SK-N-SH treated with all-trans-retinoic acid at 6 μM for 48 hours (cell line): ENCODE data around the gene HOXC5.

Source experiments
- ATAC-seq: fragments of 200-7000 bp; cut with Tn5 transposase; 3 replicates; pipeline ENCODE4 v1.9.1; 2020; ENCODE audit warnings: mild to moderate bottlenecking, moderate library complexity
- BACH2 ChIP-seq: fragments of 250-450 bp; sonication (Bioruptor Pico); IDR thresholded peaks from 2 replicates; pipeline ENCODE4 v1.9.0; 2021; ENCODE audit warnings: mild to moderate bottlenecking, borderline replicate concordance
- CSDC2 ChIP-seq: fragments of 250-450 bp; sonication (Bioruptor Pico); IDR thresholded peaks from 2 replicates; pipeline ENCODE4 v1.5.0; 2020; ENCODE audit warnings: mild to moderate bottlenecking, moderate library complexity
- ESRRG ChIP-seq: fragments of 250-450 bp; sonication (Bioruptor Pico); IDR thresholded peaks from 2 replicates; pipeline ENCODE4 v1.6.1; 2021; ENCODE audit warnings: mild to moderate bottlenecking
- GLIS3 ChIP-seq: fragments of 250-450 bp; sonication (Bioruptor Pico); IDR thresholded peaks from 2 replicates; pipeline ENCODE4 v1.5.0; 2020; ENCODE audit warnings: mild to moderate bottlenecking, moderate library complexity
- OSR1 ChIP-seq: fragments of 250-450 bp; sonication (Bioruptor Pico); IDR thresholded peaks from 2 replicates; pipeline ENCODE4 v1.8.0; 2022; ENCODE audit warnings: moderate library complexity, mild to moderate bottlenecking, inconsistent platforms
- PPARA ChIP-seq: fragments of 250-450 bp; sonication (Bioruptor Pico); IDR thresholded peaks from 2 replicates; pipeline ENCODE4 v1.5.0; 2020; ENCODE audit warnings: mild to moderate bottlenecking, borderline replicate concordance
- RARB ChIP-seq: fragments of 250-450 bp; sonication (Bioruptor Pico); IDR thresholded peaks from 2 replicates; pipeline ENCODE4 v1.8.0; 2021; ENCODE audit warnings: mild to moderate bottlenecking, moderate library complexity
- TCF4 ChIP-seq: fragments of 250-450 bp; sonication (Bioruptor Pico); IDR thresholded peaks from 2 replicates; pipeline ENCODE4 v1.8.0; 2021; ENCODE audit warnings: mild to moderate bottlenecking, moderate library complexity, borderline replicate concordance
- ZC3H10 ChIP-seq: fragments of 250-450 bp; sonication (Bioruptor Pico); IDR thresholded peaks from 2 replicates; pipeline ENCODE4 v1.5.1; 2021; ENCODE audit warnings: mild to moderate bottlenecking, moderate library complexity
- ZFP3 ChIP-seq: fragments of 250-450 bp; sonication (Bioruptor Pico); IDR thresholded peaks from 2 replicates; pipeline ENCODE4 v1.5.0; 2020; ENCODE audit warnings: mild to moderate bottlenecking, moderate library complexity
- ZFP30 ChIP-seq: fragments of 450-650 bp; formaldehyde crosslinking; IDR thresholded peaks from 2 replicates; pipeline ENCODE4 v1.5.0; 2022; ENCODE audit warnings: mild to moderate bottlenecking, moderate library complexity
- ZNF565 ChIP-seq: fragments of 450-650 bp; formaldehyde crosslinking; conservative IDR thresholded peaks from 2 replicates; pipeline ENCODE4 v1.5.0; 2020; ENCODE audit warnings: low read depth, mild to moderate bottlenecking, moderate library complexity
- ZNF70 ChIP-seq: fragments of 450-650 bp; formaldehyde crosslinking; IDR thresholded peaks from 2 replicates; pipeline ENCODE4 v1.5.0; 2020; ENCODE audit warnings: mild to moderate bottlenecking, moderate library complexity
- ZNF8 ChIP-seq: fragments of 450-650 bp; formaldehyde crosslinking; IDR thresholded peaks from 2 replicates; pipeline ENCODE4 v1.5.0; 2020; ENCODE audit warnings: mild to moderate bottlenecking, moderate library complexity
- TF ChIP-seq, protein P1 (sequence below): fragments of 250-450 bp; sonication (Bioruptor Pico); IDR thresholded peaks from 2 replicates; pipeline ENCODE4 v1.8.0; 2021; ENCODE audit warnings: low read depth, mild to moderate bottlenecking, moderate library complexity, borderline replicate concordance
- TF ChIP-seq, protein P2 (sequence below): fragments of 250-450 bp; sonication (Bioruptor Pico); IDR thresholded peaks from 2 replicates; pipeline ENCODE4 v1.5.1; 2021; ENCODE audit warnings: mild to moderate bottlenecking, moderate library complexity
- TF ChIP-seq, protein P3 (sequence below): fragments of 250-450 bp; sonication (Bioruptor Pico); IDR thresholded peaks from 2 replicates; pipeline ENCODE4 v1.5.1; 2020; ENCODE audit warnings: low read depth, mild to moderate bottlenecking, moderate library complexity
- TF ChIP-seq, protein P4 (sequence below): fragments of 250-450 bp; sonication (Bioruptor Pico); IDR thresholded peaks from 2 replicates; pipeline ENCODE4 v1.8.0; 2020; ENCODE audit warnings: mild to moderate bottlenecking, moderate library complexity, borderline replicate concordance

Gene HOXC5

DNA sequence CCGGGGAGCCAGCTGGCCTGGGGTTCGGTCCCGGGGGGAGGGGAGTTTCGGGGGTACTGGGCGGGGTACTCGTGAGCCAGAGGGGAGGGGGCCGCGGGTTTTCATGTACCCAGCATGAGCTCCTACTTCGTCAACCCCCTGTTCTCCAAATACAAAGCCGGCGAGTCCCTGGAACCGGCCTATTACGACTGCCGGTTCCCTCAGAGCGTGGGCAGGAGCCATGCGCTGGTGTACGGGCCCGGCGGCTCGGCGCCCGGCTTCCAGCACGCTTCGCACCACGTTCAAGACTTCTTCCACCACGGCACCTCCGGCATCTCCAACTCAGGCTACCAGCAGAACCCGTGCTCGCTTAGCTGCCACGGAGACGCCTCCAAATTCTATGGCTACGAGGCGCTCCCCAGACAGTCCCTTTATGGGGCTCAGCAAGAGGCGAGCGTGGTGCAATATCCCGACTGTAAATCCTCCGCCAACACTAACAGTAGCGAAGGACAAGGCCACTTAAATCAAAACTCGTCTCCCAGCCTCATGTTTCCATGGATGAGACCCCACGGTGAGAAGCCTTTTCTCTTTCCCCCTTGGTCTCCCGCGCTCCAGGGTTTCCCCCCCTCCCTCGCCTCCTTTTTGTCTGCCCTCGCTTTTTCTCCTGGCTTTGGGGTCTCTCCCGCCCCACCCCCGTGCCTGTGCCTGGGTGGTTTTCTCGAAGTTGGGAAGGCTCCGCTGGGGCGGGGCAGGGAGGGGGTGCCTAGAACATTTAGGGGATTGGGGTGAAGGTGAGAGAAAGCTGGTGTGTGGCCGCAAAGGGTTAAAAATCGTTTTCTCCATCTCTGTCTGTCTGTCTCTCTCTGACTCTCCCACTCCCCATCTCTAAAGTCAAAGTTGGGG, 23.4 kb upstream of the HOXC5 start:
- peak; percentile 47 for ATAC-seq
- TF ChIP-seq ZNF565 (no peak), GLIS3 (no peak), ZNF70 (CRISPR knock-in tag) (no peak), ZFP3 (CRISPR knock-in tag) (no peak), RARB (no peak), ZNF8 (CRISPR knock-in tag) (no peak)
- TF ChIP-seq, all 23 proteins: peak for 0

DNA sequence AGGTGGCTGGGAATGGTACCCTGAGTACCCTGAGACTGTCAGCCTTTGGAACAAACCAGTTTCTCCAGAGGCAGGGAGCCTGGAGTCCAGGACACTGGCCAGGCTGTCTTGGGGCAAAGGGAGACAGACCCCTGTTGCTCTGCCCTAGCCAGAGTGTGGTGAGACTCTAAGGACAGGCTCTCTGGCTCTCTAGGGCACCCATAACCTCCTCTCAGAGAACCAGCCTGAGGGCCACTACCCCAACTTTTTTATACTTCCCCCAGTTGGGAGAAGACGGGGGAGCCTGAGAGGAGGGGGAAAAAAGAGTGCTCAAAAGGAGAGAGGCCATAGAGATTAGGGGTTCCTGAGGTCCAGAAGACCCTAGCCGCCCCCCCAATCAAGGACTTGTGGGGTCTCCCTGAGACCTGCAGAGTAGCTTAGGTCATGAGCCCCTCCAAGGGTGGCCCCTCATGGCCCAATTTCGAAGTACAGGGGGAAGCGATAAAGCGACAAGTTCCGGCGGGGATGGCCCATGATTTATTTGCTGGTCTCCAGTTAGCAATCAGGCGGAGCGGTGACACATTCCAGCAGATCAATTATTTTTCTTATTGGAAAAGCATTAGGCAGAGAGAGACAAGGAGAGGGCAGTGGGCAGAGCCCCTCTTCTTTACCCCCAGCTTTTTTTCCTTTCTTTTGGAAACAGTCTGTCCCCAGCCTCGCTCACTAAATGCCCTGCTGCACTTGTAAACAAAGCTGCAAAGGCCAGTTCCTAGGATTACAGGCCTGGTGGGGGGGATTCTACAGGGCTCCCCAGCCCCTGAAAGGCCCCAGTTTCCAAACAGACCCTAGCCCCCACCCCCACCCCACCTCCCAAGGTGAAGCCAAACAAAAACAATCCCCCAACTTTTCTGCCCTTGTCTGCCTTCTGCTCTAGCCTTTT, 22.5 kb upstream of the HOXC5 start:
- peak; percentile 8; the same call in 1 of the 3 replicates for ATAC-seq

DNA sequence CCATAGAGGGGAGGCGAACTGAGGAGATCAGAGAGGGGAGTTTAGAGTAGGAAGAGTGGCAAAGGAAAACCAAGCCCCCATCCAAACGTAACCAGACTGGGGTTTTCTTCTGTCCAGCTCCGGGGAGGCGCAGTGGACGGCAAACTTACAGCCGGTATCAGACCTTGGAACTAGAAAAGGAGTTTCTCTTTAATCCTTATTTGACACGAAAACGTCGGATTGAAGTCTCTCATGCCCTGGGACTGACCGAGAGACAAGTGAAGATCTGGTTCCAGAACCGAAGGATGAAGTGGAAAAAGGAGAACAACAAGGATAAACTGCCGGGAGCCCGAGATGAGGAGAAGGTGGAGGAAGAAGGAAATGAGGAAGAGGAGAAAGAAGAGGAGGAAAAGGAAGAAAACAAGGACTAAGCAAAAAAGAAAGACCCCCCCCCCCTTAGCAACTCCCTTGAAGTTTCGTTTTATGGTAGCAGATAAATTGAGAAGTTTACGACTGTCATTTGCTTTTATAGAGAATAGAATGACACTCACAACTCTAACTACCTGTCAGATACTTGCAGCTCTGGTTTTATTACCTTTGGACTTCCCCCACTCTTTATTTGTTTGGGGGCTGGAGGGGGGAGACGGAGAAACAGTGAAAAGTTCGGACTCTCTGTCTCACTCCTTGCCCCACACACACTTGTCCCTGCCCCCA, 21.7 kb upstream of the HOXC5 start:
- no peak for ATAC-seq
- no peak for TF ChIP-seq BACH2
- TF ChIP-seq ZC3H10 (CRISPR knock-in tag): no peak
- TF ChIP-seq ESRRG (CRISPR knock-in tag): no peak

More for the DNA sequence above, 22.5 kb upstream of the HOXC5 start:
- TF ChIP-seq PPARA (CRISPR knock-in tag): no peak
- TF ChIP-seq, protein P1, sequence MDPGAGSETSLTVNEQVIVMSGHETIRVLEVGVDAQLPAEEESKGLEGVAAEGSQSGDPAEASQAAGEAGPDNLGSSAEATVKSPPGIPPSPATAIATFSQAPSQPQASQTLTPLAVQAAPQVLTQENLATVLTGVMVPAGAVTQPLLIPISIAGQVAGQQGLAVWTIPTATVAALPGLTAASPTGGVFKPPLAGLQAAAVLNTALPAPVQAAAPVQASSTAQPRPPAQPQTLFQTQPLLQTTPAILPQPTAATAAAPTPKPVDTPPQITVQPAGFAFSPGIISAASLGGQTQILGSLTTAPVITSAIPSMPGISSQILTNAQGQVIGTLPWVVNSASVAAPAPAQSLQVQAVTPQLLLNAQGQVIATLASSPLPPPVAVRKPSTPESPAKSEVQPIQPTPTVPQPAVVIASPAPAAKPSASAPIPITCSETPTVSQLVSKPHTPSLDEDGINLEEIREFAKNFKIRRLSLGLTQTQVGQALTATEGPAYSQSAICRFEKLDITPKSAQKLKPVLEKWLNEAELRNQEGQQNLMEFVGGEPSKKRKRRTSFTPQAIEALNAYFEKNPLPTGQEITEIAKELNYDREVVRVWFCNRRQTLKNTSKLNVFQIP (CRISPR knock-in tag): no peak
- no peak for TF ChIP-seq ZFP30 (CRISPR knock-in tag)
- TF ChIP-seq, protein P2, sequence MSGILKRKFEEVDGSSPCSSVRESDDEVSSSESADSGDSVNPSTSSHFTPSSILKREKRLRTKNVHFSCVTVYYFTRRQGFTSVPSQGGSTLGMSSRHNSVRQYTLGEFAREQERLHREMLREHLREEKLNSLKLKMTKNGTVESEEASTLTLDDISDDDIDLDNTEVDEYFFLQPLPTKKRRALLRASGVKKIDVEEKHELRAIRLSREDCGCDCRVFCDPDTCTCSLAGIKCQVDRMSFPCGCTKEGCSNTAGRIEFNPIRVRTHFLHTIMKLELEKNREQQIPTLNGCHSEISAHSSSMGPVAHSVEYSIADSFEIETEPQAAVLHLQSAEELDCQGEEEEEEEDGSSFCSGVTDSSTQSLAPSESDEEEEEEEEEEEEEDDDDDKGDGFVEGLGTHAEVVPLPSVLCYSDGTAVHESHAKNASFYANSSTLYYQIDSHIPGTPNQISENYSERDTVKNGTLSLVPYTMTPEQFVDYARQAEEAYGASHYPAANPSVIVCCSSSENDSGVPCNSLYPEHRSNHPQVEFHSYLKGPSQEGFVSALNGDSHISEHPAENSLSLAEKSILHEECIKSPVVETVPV (CRISPR knock-in tag): no peak
- TF ChIP-seq, all 23 proteins: peak for 0

DNA sequence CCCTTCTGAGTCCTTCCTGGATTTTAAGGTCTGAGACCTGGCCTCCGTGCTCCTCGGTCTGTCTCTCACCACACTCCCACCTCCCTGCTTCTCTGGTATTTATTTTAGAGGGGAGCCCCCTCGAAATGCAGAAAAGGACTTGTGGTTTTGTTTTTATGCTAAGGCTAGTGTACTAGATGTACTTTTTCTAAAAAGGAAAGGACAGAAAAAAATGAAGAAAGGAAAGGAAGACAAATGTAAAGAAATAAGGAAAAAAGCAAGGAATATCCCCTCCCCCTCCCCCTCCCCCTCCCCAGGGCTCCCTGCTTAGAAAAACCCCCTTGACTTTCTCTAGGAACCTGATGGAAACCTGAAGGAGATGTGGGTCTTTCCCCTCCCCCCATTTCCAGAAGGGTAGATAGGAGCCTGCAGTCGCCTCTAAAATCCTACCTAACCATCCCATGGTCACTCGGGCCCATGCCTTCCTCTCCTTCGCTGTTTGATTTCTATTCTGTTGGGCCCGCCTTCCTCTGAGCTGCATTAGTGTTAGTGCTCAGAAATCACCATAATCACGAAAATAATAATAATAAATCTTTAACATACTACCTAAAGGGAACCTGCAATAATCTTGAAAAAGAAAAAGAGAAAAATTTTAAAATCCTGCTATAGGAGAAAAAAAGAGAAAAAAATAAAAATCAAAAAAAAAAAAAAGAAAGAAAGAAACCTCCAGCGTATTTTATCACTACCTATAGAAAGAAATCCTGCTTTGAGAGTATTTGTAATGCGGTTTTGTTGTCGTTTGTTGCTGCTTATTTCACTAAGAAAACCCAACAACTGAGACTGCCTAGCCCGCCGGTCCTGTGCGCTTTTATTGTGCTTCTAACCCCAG, 21.0 kb upstream of the HOXC5 start:
- TF ChIP-seq, protein P3, sequence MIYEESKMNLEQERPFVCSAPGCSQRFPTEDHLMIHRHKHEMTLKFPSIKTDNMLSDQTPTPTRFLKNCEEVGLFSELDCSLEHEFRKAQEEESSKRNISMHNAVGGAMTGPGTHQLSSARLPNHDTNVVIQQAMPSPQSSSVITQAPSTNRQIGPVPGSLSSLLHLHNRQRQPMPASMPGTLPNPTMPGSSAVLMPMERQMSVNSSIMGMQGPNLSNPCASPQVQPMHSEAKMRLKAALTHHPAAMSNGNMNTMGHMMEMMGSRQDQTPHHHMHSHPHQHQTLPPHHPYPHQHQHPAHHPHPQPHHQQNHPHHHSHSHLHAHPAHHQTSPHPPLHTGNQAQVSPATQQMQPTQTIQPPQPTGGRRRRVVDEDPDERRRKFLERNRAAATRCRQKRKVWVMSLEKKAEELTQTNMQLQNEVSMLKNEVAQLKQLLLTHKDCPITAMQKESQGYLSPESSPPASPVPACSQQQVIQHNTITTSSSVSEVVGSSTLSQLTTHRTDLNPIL (CRISPR knock-in tag): no peak
- TF ChIP-seq, protein P4, sequence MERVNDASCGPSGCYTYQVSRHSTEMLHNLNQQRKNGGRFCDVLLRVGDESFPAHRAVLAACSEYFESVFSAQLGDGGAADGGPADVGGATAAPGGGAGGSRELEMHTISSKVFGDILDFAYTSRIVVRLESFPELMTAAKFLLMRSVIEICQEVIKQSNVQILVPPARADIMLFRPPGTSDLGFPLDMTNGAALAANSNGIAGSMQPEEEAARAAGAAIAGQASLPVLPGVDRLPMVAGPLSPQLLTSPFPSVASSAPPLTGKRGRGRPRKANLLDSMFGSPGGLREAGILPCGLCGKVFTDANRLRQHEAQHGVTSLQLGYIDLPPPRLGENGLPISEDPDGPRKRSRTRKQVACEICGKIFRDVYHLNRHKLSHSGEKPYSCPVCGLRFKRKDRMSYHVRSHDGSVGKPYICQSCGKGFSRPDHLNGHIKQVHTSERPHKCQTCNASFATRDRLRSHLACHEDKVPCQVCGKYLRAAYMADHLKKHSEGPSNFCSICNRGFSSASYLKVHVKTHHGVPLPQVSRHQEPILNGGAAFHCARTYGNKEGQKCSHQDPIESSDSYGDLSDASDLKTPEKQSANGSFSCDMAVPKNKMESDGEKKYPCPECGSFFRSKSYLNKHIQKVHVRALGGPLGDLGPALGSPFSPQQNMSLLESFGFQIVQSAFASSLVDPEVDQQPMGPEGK: no peak
- no peak for TF ChIP-seq ESRRG (CRISPR knock-in tag)
- no peak for TF ChIP-seq ZC3H10 (CRISPR knock-in tag)
- no peak for TF ChIP-seq CSDC2 (CRISPR knock-in tag)
- TF ChIP-seq OSR1: no peak
- TF ChIP-seq TCF4 (CRISPR knock-in tag): no peak
- no peak for ATAC-seq
